B cell (primary cell): ENCODE data around the gene CLK1.

ENCODE experiments used
- CTCF ChIP-seq: fragments of 200-600 bp; IDR thresholded peaks from one replicate; pipeline ENCODE4 v1.8.0; 2022; ENCODE audit warnings: antibody characterized with exemption, mild to moderate bottlenecking
- EZH2 ChIP-seq: IDR thresholded peaks from 2 replicates; pipeline ENCODE4 v1.6.1; 2012; ENCODE audit warnings: borderline replicate concordance, low read depth, mild to moderate bottlenecking, moderate library complexity, low read length; ENCODE audit not compliant: insufficient read depth, poor library complexity, severe bottlenecking

GRCh38 chr2:200863782-200864175 lies 679 bp downstream of the CLK1 start:
- no peak for TF ChIP-seq CTCF
- TF ChIP-seq EZH2, result no peak
